H1 (cell line): Measurements from ENCODE around the gene C5orf46. TPM values are rescaled to one million over a fixed set of nuclear protein-coding genes. Genes with fewer than 3 reads are reported as not detected.
A peak's percentile ranks its signal among the peaks of the same experiment; 100 is the strongest.

Experiments used
- CTCF ChIA-PET: fragments of 300-600 bp; sonication (Branson Sonifier 250); formaldehyde crosslinking; loops from one replicate; lab custom pipeline; 2021; ENCODE audit not compliant: partially characterized antibody; lab: Charles Lee
- POLR2A ChIA-PET: fragments of 300-600 bp; sonication (Branson Sonifier 250); formaldehyde crosslinking; loops from one replicate; lab custom pipeline; 2021; ENCODE audit warnings: inconsistent platforms; ENCODE audit not compliant: partially characterized antibody; lab: Charles Lee
- DNase-seq, 2 experiments: peaks; one replicate each; pipeline versions ENCODE4 v3.0.0 to v3.0.0-alpha.2; 2010 to 2022; ENCODE audit warnings: low spot score in 2 of 2, low read depth in 1 of 2, mixed read lengths in 1 of 2
- FAIRE-seq: peaks from 2 replicates; lab custom pipeline; 2011; peaks lifted over from hg19 to GRCh38; lab: Jason Lieb, UNC
- H2AFZ ChIP-seq: 2 replicates; pipeline ENCODE4 v1.8.1; 2012; ENCODE audit warnings: low read length, inconsistent platforms
- H2AK5ac ChIP-seq: 2 replicates; pipeline ENCODE4 v1.6.1; 2013; ENCODE audit warnings: low read depth, low read length
- H2BK120ac ChIP-seq: replicated peaks from 2 replicates; pipeline ENCODE3; 2013; ENCODE audit warnings: low read depth, low read length, inconsistent platforms
- H2BK12ac ChIP-seq: 2 replicates; pipeline ENCODE4 v1.6.1; 2013; ENCODE audit warnings: low read depth, low read length
- H2BK15ac ChIP-seq: 2 replicates; pipeline ENCODE4 v1.6.1; 2013; ENCODE audit warnings: low read length
- H2BK20ac ChIP-seq: 2 replicates; pipeline ENCODE4 v1.6.1; 2013; ENCODE audit warnings: low read length
- H2BK5ac ChIP-seq: 2 replicates; pipeline ENCODE4 v1.6.1; 2013; ENCODE audit warnings: low read depth, low read length
- H3K14ac ChIP-seq: 2 replicates; pipeline ENCODE4 v1.6.1; 2013; ENCODE audit warnings: inconsistent platforms; ENCODE audit not compliant: insufficient read length
- H3K18ac ChIP-seq: 2 replicates; pipeline ENCODE4 v1.6.1; 2013; ENCODE audit warnings: low read length; ENCODE audit errors: extremely low read depth
- H3K23ac ChIP-seq: 2 replicates; pipeline ENCODE4 v1.6.1; 2013; ENCODE audit warnings: inconsistent platforms; ENCODE audit not compliant: insufficient read length
- H3K23me2 ChIP-seq: 2 replicates; pipeline ENCODE4 v1.6.1; 2013; ENCODE audit warnings: low read depth, low read length
- H3K27ac ChIP-seq: 2 replicates; pipeline ENCODE4 v1.6.1; 2011; ENCODE audit warnings: low read depth, low read length, inconsistent platforms
- H3K27me3 ChIP-seq, 4 experiments: replicated peaks in 1 of 4; 1 replicate in 1 of 4; 2 replicates in 3 of 4; pipeline versions ENCODE4 v1.6.1 to v1.8.1; 2011 to 2013; ENCODE audit warnings: low read length in 3 of 4, mild to moderate bottlenecking in 3 of 4, inconsistent platforms in 2 of 4, mixed read lengths in 2 of 4, moderate library complexity in 1 of 4; ENCODE audit not compliant: control insufficient read depth in 3 of 4, insufficient read depth in 3 of 4; ENCODE audit errors: extremely low read depth in 1 of 4
- H3K36me3 ChIP-seq, 4 experiments: 2 replicates each; pipeline versions ENCODE4 v1.6.1 to v1.8.1; 2011 to 2013; ENCODE audit warnings: mild to moderate bottlenecking in 4 of 4, low read length in 3 of 4, moderate library complexity in 2 of 4, control low read depth in 1 of 4, inconsistent platforms in 1 of 4; ENCODE audit not compliant: insufficient read depth in 4 of 4, control insufficient read depth in 2 of 4
- H3K4ac ChIP-seq: replicated peaks from 2 replicates; pipeline ENCODE3; 2013; ENCODE audit warnings: low read length, low read depth, mixed read lengths, inconsistent platforms; ENCODE audit not compliant: insufficient read length
- H3K4me1 ChIP-seq, 4 experiments: replicated peaks in 1 of 4; 1 replicate in 1 of 4; 2 replicates in 3 of 4; pipeline versions ENCODE4 v1.6.1 to v1.8.1; 2011 to 2013; ENCODE audit warnings: low read length in 3 of 4, inconsistent platforms in 2 of 4, mixed read lengths in 1 of 4; ENCODE audit not compliant: insufficient read depth in 4 of 4, control insufficient read depth in 3 of 4
- H3K4me2 ChIP-seq, 2 experiments: 2 replicates each; pipeline versions ENCODE4 v1.6.1 to v1.8.1; 2011 to 2013; ENCODE audit warnings: low read depth in 2 of 2, low read length in 2 of 2, control low read depth in 1 of 2, inconsistent platforms in 1 of 2, mild to moderate bottlenecking in 1 of 2; ENCODE audit not compliant: insufficient read depth in 1 of 2
- H3K4me3 ChIP-seq, 4 experiments: fragments of 200-600, 300-600 bp in 1 of 4; sonication (generic), shearing (Covaris generic), sonication (Bioruptor Twin) in 1 of 4; 2 replicates each; pipeline versions ENCODE4 v1.5.1 to v1.8.1; 2011 to 2016; ENCODE audit warnings: low read length in 4 of 4, low read depth in 3 of 4, control low read depth in 2 of 4, inconsistent platforms in 2 of 4, mild to moderate bottlenecking in 2 of 4, mixed read lengths in 1 of 4, moderate library complexity in 1 of 4; ENCODE audit not compliant: insufficient read depth in 2 of 4; ENCODE audit errors: extremely low read depth in 1 of 4
- H3K56ac ChIP-seq: replicated peaks from 2 replicates; pipeline ENCODE3; 2013; ENCODE audit warnings: low read depth, mild to moderate bottlenecking, mixed read lengths, low read length, inconsistent platforms; ENCODE audit not compliant: insufficient read length
- H3K79me1 ChIP-seq: 2 replicates; pipeline ENCODE4 v1.6.1; 2013; ENCODE audit warnings: low read depth, low read length, control low read depth
- H3K79me2 ChIP-seq, 2 experiments: 2 replicates each; pipeline versions ENCODE4 v1.6.1 to v1.8.1; 2012 to 2013; ENCODE audit warnings: low read length in 2 of 2, mild to moderate bottlenecking in 2 of 2, inconsistent platforms in 1 of 2; ENCODE audit not compliant: insufficient read depth in 2 of 2, control insufficient read depth in 1 of 2
- H3K9ac ChIP-seq, 4 experiments: replicated peaks in 1 of 4; 1 replicate in 1 of 4; 2 replicates in 3 of 4; pipeline versions ENCODE4 v1.6.1 to v1.8.1; 2011 to 2013; ENCODE audit warnings: low read depth in 3 of 4, low read length in 3 of 4, control low read depth in 2 of 4, mild to moderate bottlenecking in 2 of 4, moderate library complexity in 2 of 4, inconsistent platforms in 1 of 4; ENCODE audit errors: extremely low read depth in 1 of 4
- H3K9me3 ChIP-seq, 2 experiments: 2 replicates each; pipeline versions ENCODE4 v1.6.1 to v1.8.1; 2012 to 2013; ENCODE audit warnings: mild to moderate bottlenecking in 2 of 2, moderate library complexity in 2 of 2, control low read depth in 1 of 2, inconsistent platforms in 1 of 2, low read depth in 1 of 2, low read length in 1 of 2, mixed read lengths in 1 of 2; ENCODE audit not compliant: insufficient read depth in 2 of 2
- H4K20me1 ChIP-seq, 2 experiments: replicated peaks in 1 of 2; 2 replicates each; pipeline versions ENCODE3 to v1.8.1; 2011 to 2013; ENCODE audit warnings: inconsistent platforms in 2 of 2, low read length in 2 of 2, mild to moderate bottlenecking in 1 of 2; ENCODE audit not compliant: insufficient read depth in 2 of 2, control insufficient read depth in 1 of 2
- H4K5ac ChIP-seq: 2 replicates; pipeline ENCODE4 v1.6.1; 2013; ENCODE audit warnings: low read length, low read depth, mixed read lengths, inconsistent platforms; ENCODE audit not compliant: insufficient read length
- H4K8ac ChIP-seq: 2 replicates; pipeline ENCODE4 v1.8.0; 2013; ENCODE audit warnings: mild to moderate bottlenecking, moderate library complexity, low read length, inconsistent platforms; ENCODE audit not compliant: insufficient read depth; ENCODE audit errors: extremely low read depth
- H4K91ac ChIP-seq: replicated peaks from 2 replicates; pipeline ENCODE3; 2013; ENCODE audit warnings: low read length, mixed read lengths, inconsistent platforms; ENCODE audit not compliant: insufficient read length
- BRCA1 ChIP-seq: IDR thresholded peaks from 2 replicates; pipeline ENCODE4 v1.6.1; 2012; ENCODE audit warnings: low read depth, low read length, improper control_type of control experiment
- CBX5 ChIP-seq: fragments of 300-800, 300-1000 bp; sonication (generic); IDR thresholded peaks from 2 replicates; pipeline ENCODE4 v1.7.1; 2016; ENCODE audit warnings: antibody characterized with exemption, low read length, low read depth
- CTCF ChIP-seq, 3 experiments: IDR thresholded peaks; 1 replicate in 2 of 3; 2 replicates in 1 of 3; pipeline versions ENCODE4 v1.5.1 to v1.6.1; 2011; ENCODE audit warnings: low read length in 3 of 3, mild to moderate bottlenecking in 3 of 3, inconsistent platforms in 2 of 3, low read depth in 1 of 3, moderate library complexity in 1 of 3; ENCODE audit not compliant: insufficient read depth in 1 of 3; ENCODE audit errors: control extremely low read depth in 1 of 3
- HDAC6 ChIP-seq: IDR thresholded peaks from one replicate; pipeline ENCODE4 v1.7.1; 2012; ENCODE audit warnings: low read depth, mild to moderate bottlenecking, inconsistent platforms, low read length, moderate library complexity
- KDM4A ChIP-seq: IDR thresholded peaks from one replicate; pipeline ENCODE4 v1.7.1; 2012; ENCODE audit warnings: low read depth, mild to moderate bottlenecking, moderate library complexity, low read length, inconsistent platforms; ENCODE audit not compliant: severe bottlenecking
- SAP30 ChIP-seq: fragments of 300-600 bp; sonication (generic); IDR thresholded peaks from 2 replicates; pipeline ENCODE4 v1.7.1; 2012; ENCODE audit warnings: low read length, moderate library complexity, mild to moderate bottlenecking, inconsistent platforms; ENCODE audit not compliant: insufficient read depth, insufficient replicate concordance
- SIRT6 ChIP-seq: IDR thresholded peaks from one replicate; pipeline ENCODE4 v1.7.1; 2012; ENCODE audit warnings: low read length, inconsistent platforms
- TAF7 ChIP-seq: optimal IDR thresholded peaks from 2 replicates; pipeline ENCODE3; 2011; ENCODE audit warnings: low read depth, mild to moderate bottlenecking, inconsistent platforms, low read length, moderate library complexity, borderline replicate concordance
- WGBS, 2 experiments: shearing (Covaris generic) in 1 of 2; methylation state at CpG; one replicate each; pipeline versions ENCODE4 v1.1.6 to v1.1.7; 2013 to 2015; ENCODE audit warnings: low lambda C conversion rate in 2 of 2, mixed read lengths in 2 of 2, inconsistent platforms in 1 of 2, low coverage in 1 of 2, missing lambda C conversion rate in 1 of 2; ENCODE audit not compliant: insufficient replicate concordance in 2 of 2, insufficient coverage in 1 of 2, insufficient read length in 1 of 2; ENCODE audit errors: extremely low coverage in 1 of 2, missing lambda C conversion rate in 1 of 2; 5-methylcytosine and 5-hydroxymethylcytosine counted together
- polyA plus RNA-seq, 7 experiments: library from polyadenylated mRNA; depleted of rRNA in 3 of 7; stranded (reverse) in 5 of 7; unstranded in 2 of 7; fragments of >200 nt in 5 of 7; fragments of 200-250 nt in 2 of 7; gene quantifications; 1 replicate in 5 of 7; 2 replicates in 1 of 7; 4 replicates in 1 of 7; pipeline versions ENCODE4 v1.2.1 to v1.2.3, GENCODE V29; 2011 to 2013; ENCODE audit warnings: missing spikeins in 2 of 7, mixed read lengths in 2 of 7
- total RNA-seq: library from RNA; stranded (reverse); fragmentation: NEBNext Ultra II Directional; extraction: Animal tissue kit (Norgen Biotek cat#: 25700); gene quantifications from 2 replicates; pipeline ENCODE4 v1.2.1, GENCODE V29; 2021

C5orf46 gene
- total and polyA plus RNA-seq, 2 of the 8 experiments (the other 6 are each of a cell fraction or from before 2014, with no cell fraction given), result not detected

GRCh38 chr5:147878066-147878759 lies 28.1 kb downstream of the C5orf46 start, which contains the start of gene SCGB3A2:
SCGB3A2 (plus strand) TSS chr5:147878711; CDS start chr5:147878804, 93 bp downstream.
- Histone ChIP-seq H2BK5ac (no peak within 1 kb of the TSS; the same call in 1 of the 2 replicates), H2BK20ac (0 out of 2 replicates have a peak within 1 kb of the TSS, but pooled peaks have one; percentile 24), H3K9me3 (no peaks in the 10 kb centered on the region), H3K23ac (no peak within 1 kb of the TSS), H3K9ac (no peak within 1 kb of the TSS), H2BK12ac (no peak within 1 kb of the TSS), H4K91ac (peak within 1 kb of the TSS; percentile 67), H4K20me1 (no peaks in the 10 kb centered on the region), H3K4me2 (no peak within 1 kb of the TSS), H2AK5ac (no peak within 1 kb of the TSS; the same call in 1 of the 2 replicates), H3K36me3 (peaks cover 0 to 23% (median 2%) of the 10 kb centered on the region in 4 experiments; a peak in 4 of 8 replicates), H2BK15ac (no peak within 1 kb of the TSS), H3K14ac (no peak within 1 kb of the TSS), H3K4ac (no peak within 1 kb of the TSS), H3K79me1 (peaks cover 4% of the 10 kb centered on the region; the same call in 1 of the 2 replicates), H4K5ac (no peak within 1 kb of the TSS), H3K4me1 (peaks cover 11 to 24% (median 20%) of the 10 kb centered on the region in 4 experiments), H3K4me3 (no peak within 1 kb of the TSS), H2BK120ac (no peak within 1 kb of the TSS), H2AFZ (no peak within 1 kb of the TSS), H3K27ac (no peak within 1 kb of the TSS), H3K56ac (no peak within 1 kb of the TSS), H3K18ac (no peak within 1 kb of the TSS), H3K23me2 (peaks cover 4% of the 10 kb centered on the region; the same call in 1 of the 2 replicates), H3K79me2 (peaks cover 13 to 54% of the 10 kb centered on the region in 2 experiments; a peak in 3 of 4 replicates), H3K27me3 (no peaks in the 10 kb centered on the region), H4K8ac (no peak within 1 kb of the TSS)
- ChIA-PET POLR2A (interaction anchor here (1.0 to 20.0 kb wide), 3 partner anchors 9 to 18 kb away, joined by 3 to 730 read pairs (median 3); no protein-coding TSS in a partner anchor), CTCF (interaction anchor here (0.7 to 17.4 kb wide), 5 partner anchors 9 to 56 kb away, joined by 3 to 163 read pairs (median 7); no protein-coding TSS in a partner anchor)
- DNase-seq (no peak), FAIRE-seq (no peak)
- TF ChIP-seq KDM4A, result no peak
- TF ChIP-seq CTCF (IDR thresholded peaks at IDR 0.05; ENCODE audit: control extremely low read depth in 1 of 3, insufficient read depth in 1 of 3, low read depth in 1 of 3, low read length in 3 of 3), result no peak
- no peak for TF ChIP-seq SIRT6
- no peak for TF ChIP-seq BRCA1
- TF ChIP-seq SAP30, result no peak
- no peak for TF ChIP-seq HDAC6
- no peak for TF ChIP-seq CBX5
- no peak for TF ChIP-seq TAF7
- 89% methylated on average over 2 of the region's 2 CpGs; no CpG with 5 or more reads in 1 of the 2 experiments for WGBS, 2 experiments
